Ovary (tissue), 9 donors: ENCODE results near the gene TP53BP2. TPM values are rescaled to one million over a fixed set of nuclear protein-coding genes. Genes with fewer than 3 reads are reported as not detected.

Source experiments
- DNase-seq, 5 donors: peaks; one replicate each; pipeline ENCODE4 v3.0.0-alpha.2; 2019 to 2020
- H3K27ac ChIP-seq, 2 donors: fragments of 200-600 bp; one replicate each; pipeline versions ENCODE4 v1.5.1 to v1.8.0; 2019 to 2022
- H3K27me3 ChIP-seq: fragments of 200-600 bp; one replicate; pipeline ENCODE4 v1.8.0; 2022
- H3K36me3 ChIP-seq: fragments of 200-600 bp; sonication (generic); one replicate; pipeline ENCODE4 v1.5.1; 2019
- H3K4me1 ChIP-seq: one replicate; pipeline ENCODE4 v1.8.1; 2013; ENCODE audit warnings: mild to moderate bottlenecking, moderate library complexity; ENCODE audit not compliant: insufficient read depth
- H3K4me3 ChIP-seq: fragments of 200-600 bp; sonication (generic); one replicate; pipeline ENCODE4 v1.5.1; 2017
- H3K9me3 ChIP-seq, 2 donors: fragments of 200-600 bp in 1 of 2; sonication (generic) in 1 of 2; one replicate each; pipeline versions ENCODE4 v1.5.1 to v1.8.1; 2013 to 2019; ENCODE audit warnings: mild to moderate bottlenecking in 1 of 2, moderate library complexity in 1 of 2
- CTCF ChIP-seq, 3 donors: fragments of 450-650 bp in 2 of 3; fragments of 200-600 bp in 1 of 3; IDR thresholded peaks; one replicate each; pipeline versions ENCODE4 v1.5.1 to v1.8.0; 2016 to 2022; ENCODE audit warnings: antibody characterized with exemption in 3 of 3, mild to moderate bottlenecking in 1 of 3
- EP300 ChIP-seq: sonication (generic); formaldehyde crosslinking; IDR thresholded peaks from one replicate; pipeline ENCODE4 v1.6.1; 2017; ENCODE audit warnings: antibody characterized with exemption
- POLR2A ChIP-seq: fragments of 450-650 bp; IDR thresholded peaks from one replicate; pipeline ENCODE4 v1.6.1; 2017; ENCODE audit warnings: antibody characterized with exemption, mild to moderate bottlenecking, moderate library complexity
- WGBS, 3 donors: extraction: QIAGEN DNeasy Blood & Tissue Kit in 1 of 3; methylation state at CpG; one replicate each; pipeline versions ENCODE4 v1.1.5 to v1.1.7; 2013 to 2017; 5-methylcytosine and 5-hydroxymethylcytosine counted together
- intact Hi-C, 4 donors: fragments of 100-400 bp; cut with DNase I; formaldehyde crosslinking; loops; one replicate each; pipeline versions ENCODE4 v1.11.0 to v1.15.1; 2022 to 2023
- polyA plus RNA-seq, 2 donors: library from polyadenylated mRNA; stranded (reverse); fragments of 200-250 nt in 1 of 2; fragments of 350-450 nt in 1 of 2; fragmentation: Illumina TruSeq in 1 of 2; extraction: RNeasy Lipid Tissue Mini Kit (QIAGEN cat#74804) in 1 of 2; gene quantifications; one replicate each; pipeline ENCODE4 v1.2.3, GENCODE V29; 2013 to 2014
- total RNA-seq, 7 donors: library from RNA; depleted of rRNA in 2 of 7; stranded (reverse); fragments of >200 nt in 2 of 7; fragmentation: NEBNext Ultra II Directional in 3 of 7; extraction: Animal tissue kit (Norgen Biotek cat#: 25700) in 3 of 7; gene quantifications; one replicate each; pipeline versions ENCODE4 v1.1.0 to v1.2.4, GENCODE V29; 2016 to 2023
- donor health status: DM: no; HTN: no; CAD: no; lungs with moderate emphysema.
- donor health status: DM: no; HTN: no; CAD: no.
- donor health status: Bipolar disorder and iron deficiency.
- donor health status: DM: yes; HTN: yes; CAD: no.
- donor health status: DM: no; HTN: no; CAD: no.
- donor health status: DM: yes; HTN: yes; CAD: no.

The TP53BP2 gene
- total and polyA plus RNA-seq, 9 donors = 12.4 to 43.6 (median 36.8) TPM

- TF ChIP-seq POLR2A (no peak), EP300 (no peak), CTCF (IDR thresholded peaks at IDR 0.05) (no peak)
- H3K4me3 ChIP-seq = no peak overlapping the region
- no peak for DNase-seq
These were observed 3.9 kb upstream of the TP53BP2 start for GRCh38 chr1:223849352-223850254.

GRCh38 chr1:223848536-223848935 lies 2.8 kb upstream of the TP53BP2 start:
- Histone ChIP-seq H3K27me3 (no peaks in the 10 kb centered on the region), H3K4me3 (no peak overlapping the region), H3K9me3 (no peaks in the 10 kb centered on the region), H3K4me1 (peaks cover 2% of the 10 kb centered on the region), H3K27ac (no peak overlapping the region), H3K36me3 (no peaks in the 10 kb centered on the region)
- 93 to 100% (median 93%) methylated on average over 2 of the region's 2 CpGs for WGBS, 3 donors
- DNase-seq = no peak
- TF ChIP-seq EP300 = no peak
- no peak for TF ChIP-seq POLR2A
- no peak for TF ChIP-seq CTCF (IDR thresholded peaks at IDR 0.05)
- intact Hi-C loops = loop anchor here in 1 of 4 donors (10.0 kb wide), 1 partner anchor 134 kb away; the partner anchor contains the start of gene CAPN2

More at GRCh38 chr1:223849352-223850254, 3.9 kb upstream of the TP53BP2 start:
- H3K27ac ChIP-seq = no peak overlapping the region
- no peaks in the 10 kb centered on the region for H3K4me1 ChIP-seq
- no peaks in the 10 kb centered on the region for H3K27me3 ChIP-seq
- intact Hi-C loops = loop anchor here in 1 of 4 donors (10.0 kb wide), 1 partner anchor 135 kb away; the partner anchor contains the start of gene CAPN2
- WGBS, 3 donors = 77 to 81% (median 81%) methylated on average over 6 of the region's 6 CpGs
- no peaks in the 10 kb centered on the region for H3K9me3 ChIP-seq
- no peaks in the 10 kb centered on the region for H3K36me3 ChIP-seq

- DNase-seq = no peak
- Histone ChIP-seq H3K4me3 (no peak overlapping the region), H3K9me3 (no peaks in the 10 kb centered on the region), H3K27me3 (no peaks in the 10 kb centered on the region), H3K36me3 (no peaks in the 10 kb centered on the region), H3K4me1 (peaks cover 2% of the 10 kb centered on the region), H3K27ac (no peak overlapping the region)
- WGBS, 3 donors = 94 to 97% (median 95%) methylated on average over 4 of the region's 4 CpGs
- intact Hi-C loops = loop anchor here in 1 of 4 donors (10.0 kb wide), 1 partner anchor 133 kb away; the partner anchor contains the start of gene CAPN2
- TF ChIP-seq POLR2A = no peak
- TF ChIP-seq EP300 = no peak
- TF ChIP-seq CTCF (IDR thresholded peaks at IDR 0.05) = no peak
These were observed 2.1 kb upstream of the TP53BP2 start for GRCh38 chr1:223847781-223848345.

- TF ChIP-seq EP300 = no peak
- TF ChIP-seq CTCF (IDR thresholded peaks at IDR 0.05) = no peak
- no peak for TF ChIP-seq POLR2A
- Histone ChIP-seq H3K4me3 (peak overlapping the region; percentile 84), H3K4me1 (peaks cover 4% of the 10 kb centered on the region), H3K9me3 (no peaks in the 10 kb centered on the region), H3K27me3 (no peaks in the 10 kb centered on the region), H3K27ac (peak overlapping the region; percentile 98 to 99), H3K36me3 (no peaks in the 10 kb centered on the region)
- WGBS, 3 donors = 0 to 1% (median 0%) methylated on average over 36 to 69 of the region's 69 CpGs
- peak in 4 of 5 donors; percentile 67 to 84 (median 82) for DNase-seq
- intact Hi-C loops = loop anchor here in 1 of 4 donors (10.0 kb wide), 1 partner anchor 130 kb away; the partner anchor contains the start of gene CAPN2
These were observed 524 bp downstream of the TP53BP2 start for GRCh38 chr1:223845037-223845809.
